K562 (cell line): ENCODE results near the gene CAGE1. TPM values are rescaled to one million over a fixed set of nuclear protein-coding genes. Genes with fewer than 3 reads are reported as not detected.

Source experiments
- ATAC-seq: fragments of 200-7000 bp; cut with Tn5 transposase; 3 replicates; pipeline ENCODE4 v1.9.1; 2020; ENCODE audit warnings: moderate library complexity
- BruUV-seq: library from RNA; stranded (reverse); fragments of 400-500 nt; replicated peaks from 2 replicates; lab custom pipeline; 2021; lab: Mats Ljungman, UMichigan
- CTCF ChIA-PET: fragments of 300-600 bp; formaldehyde crosslinking; extraction: SDS; loops from one replicate; lab custom pipeline; 2021; ENCODE audit warnings: low intra/inter-chr PET ratio; lab: Yijun Ruan, JAX
- POLR2A ChIA-PET: fragments of 300-600, 350-650 bp; sonication (Branson Sonifier 250); formaldehyde crosslinking; extraction: SDS; loops from one replicate; lab custom pipeline; 2021; ENCODE audit warnings: antibody characterized with exemption, inconsistent platforms; lab: Yijun Ruan, JAX
- DNase-seq, 4 experiments: peaks; one replicate each; pipeline versions ENCODE4 v3.0.0 to v3.0.0-alpha.2; 2011 to 2018; ENCODE audit warnings: low spot score in 3 of 4, mixed read lengths in 3 of 4; ENCODE audit errors: extremely low read depth in 1 of 4
- FAIRE-seq: peaks from 2 replicates; lab custom pipeline; 2011; peaks lifted over from hg19 to GRCh38; lab: Jason Lieb, UNC
- H2AFZ ChIP-seq: 2 replicates; pipeline ENCODE4 v1.6.0; 2011; ENCODE audit warnings: low read depth, low read length, control low read depth, inconsistent platforms
- H3K27ac ChIP-seq: fragments of 200-600 bp; 3 replicates; pipeline ENCODE4 v1.8.0; 2011; ENCODE audit warnings: low read depth, mild to moderate bottlenecking, control low read depth, inconsistent platforms, low read length, moderate library complexity, mixed read lengths; ENCODE audit errors: extremely low read depth
- H3K27me3 ChIP-seq, 2 experiments: fragments of 300-600 bp in 1 of 2; 2 replicates in 1 of 2; 3 replicates in 1 of 2; pipeline versions ENCODE4 v1.6.0 to v1.8.0; 2011; ENCODE audit warnings: inconsistent platforms in 2 of 2, low read length in 2 of 2, mild to moderate bottlenecking in 1 of 2, mixed read lengths in 1 of 2, moderate library complexity in 1 of 2; ENCODE audit not compliant: control insufficient read depth in 2 of 2, insufficient read depth in 2 of 2
- H3K36me3 ChIP-seq: fragments of 300-600 bp; 3 replicates; pipeline ENCODE4 v1.8.0; 2011; ENCODE audit warnings: mild to moderate bottlenecking, low read length, inconsistent platforms; ENCODE audit not compliant: control insufficient read depth, insufficient read depth
- H3K4me1 ChIP-seq, 2 experiments: fragments of 200-600 bp in 1 of 2; replicated peaks in 1 of 2; 2 replicates in 1 of 2; 3 replicates in 1 of 2; pipeline versions ENCODE4 v1.5.1 to v1.8.0; 2011; ENCODE audit warnings: inconsistent platforms in 2 of 2, low read length in 2 of 2, mild to moderate bottlenecking in 1 of 2, mixed read lengths in 1 of 2, moderate library complexity in 1 of 2; ENCODE audit not compliant: control insufficient read depth in 2 of 2, insufficient read depth in 2 of 2
- H3K4me2 ChIP-seq: 2 replicates; pipeline ENCODE4 v1.6.1; 2011; ENCODE audit warnings: low read length, control low read depth, inconsistent platforms, mixed read lengths; ENCODE audit not compliant: insufficient read depth
- H3K4me3 ChIP-seq: fragments of 200-600 bp; sonication (generic), shearing (Covaris generic); 2 replicates; pipeline ENCODE4 v1.5.1; 2016; ENCODE audit warnings: control low read depth, inconsistent platforms
- H3K79me2 ChIP-seq: fragments of 200-600 bp; 3 replicates; pipeline ENCODE4 v1.8.0; 2011; ENCODE audit warnings: low read length, inconsistent platforms; ENCODE audit not compliant: control insufficient read depth, insufficient read depth
- H3K9ac ChIP-seq, 2 experiments: 2 replicates each; pipeline versions ENCODE4 v1.6.0 to v1.6.1; 2011; ENCODE audit warnings: low read depth in 2 of 2, low read length in 2 of 2, control low read depth in 1 of 2, inconsistent platforms in 1 of 2, mild to moderate bottlenecking in 1 of 2, mixed read lengths in 1 of 2; ENCODE audit not compliant: insufficient read depth in 1 of 2
- H3K9me1 ChIP-seq: one replicate; pipeline ENCODE4 v1.6.0; 2011; ENCODE audit warnings: inconsistent platforms, mild to moderate bottlenecking, low read length, moderate library complexity; ENCODE audit not compliant: control insufficient read depth, insufficient read depth
- H3K9me3 ChIP-seq: replicated peaks from 2 replicates; pipeline ENCODE4 v1.5.1; 2011; ENCODE audit warnings: low read depth, low read length, inconsistent platforms; ENCODE audit not compliant: control insufficient read depth, insufficient read depth
- H4K20me1 ChIP-seq: replicated peaks from 2 replicates; pipeline ENCODE4 v1.6.1; 2011; ENCODE audit warnings: low read length, inconsistent platforms, mixed read lengths; ENCODE audit not compliant: control insufficient read depth, insufficient read depth
- GATA2 ChIP-seq: sonication (generic); formaldehyde crosslinking; IDR thresholded peaks from 2 replicates; pipeline ENCODE4 v1.4.0; 2020; ENCODE audit warnings: mild to moderate bottlenecking, missing genetic modification reagents
- HIVEP1 ChIP-seq: fragments of 250-450 bp; sonication (Bioruptor Pico); IDR thresholded peaks from 2 replicates; pipeline ENCODE4 v1.4.0; 2020; ENCODE audit warnings: mild to moderate bottlenecking
- HNRNPH1 ChIP-seq: fragments of 200-400 bp; formaldehyde crosslinking; optimal IDR thresholded peaks from 2 replicates; pipeline ENCODE3; 2017; ENCODE audit warnings: low read depth, mild to moderate bottlenecking, low read length, moderate library complexity
- MAFG ChIP-seq: fragments of 450-650 bp; conservative IDR thresholded peaks from 2 replicates; pipeline ENCODE4 v1.6.1; 2016; ENCODE audit warnings: missing genetic modification characterization, missing compliant biosample characterization
- MCM2 ChIP-seq: fragments of 450-650 bp; IDR thresholded peaks from 2 replicates; pipeline ENCODE4 v1.6.1; 2017; ENCODE audit warnings: low read depth, mild to moderate bottlenecking
- MCM3 ChIP-seq: fragments of 450-650 bp; IDR thresholded peaks from 2 replicates; pipeline ENCODE4 v1.6.1; 2016
- NEUROD1 ChIP-seq: fragments of 150-350 bp; IDR thresholded peaks from 2 replicates; pipeline ENCODE4 v1.6.1; 2014; ENCODE audit warnings: borderline replicate concordance, low read length, low read depth; ENCODE audit not compliant: partially characterized antibody
- PBX2 ChIP-seq, 2 experiments: IDR thresholded peaks in 1 of 2; conservative IDR thresholded peaks in 1 of 2; 2 replicates each; pipeline ENCODE4 v1.6.1; 2016; ENCODE audit warnings: low read depth in 2 of 2, mild to moderate bottlenecking in 1 of 2, missing compliant biosample characterization in 1 of 2, missing genetic modification characterization in 1 of 2, moderate library complexity in 1 of 2
- RB1 ChIP-seq: fragments of 450-650 bp; IDR thresholded peaks from 2 replicates; pipeline ENCODE4 v1.6.1; 2017; ENCODE audit warnings: low read depth, mild to moderate bottlenecking
- RBM14 ChIP-seq: fragments of 200-400 bp; formaldehyde crosslinking; IDR thresholded peaks from 2 replicates; pipeline ENCODE4 v1.6.1; 2018; ENCODE audit warnings: low read depth, mild to moderate bottlenecking, low read length, moderate library complexity, borderline replicate concordance; ENCODE audit not compliant: insufficient read depth
- TAF1 ChIP-seq: IDR thresholded peaks from 2 replicates; pipeline ENCODE4 v1.6.1; 2011; ENCODE audit warnings: mild to moderate bottlenecking, low read length, moderate library complexity; ENCODE audit not compliant: insufficient read depth, control insufficient read depth, severe bottlenecking; ENCODE audit errors: extremely low read depth
- TCF7 ChIP-seq: sonication (generic); IDR thresholded peaks from 2 replicates; pipeline ENCODE4 v1.6.1; 2016; ENCODE audit warnings: antibody characterized with exemption, borderline replicate concordance
- ZNF239 ChIP-seq: fragments of 250-450 bp; sonication (Bioruptor Pico); IDR thresholded peaks from 2 replicates; pipeline ENCODE4 v1.4.0; 2020; ENCODE audit warnings: mild to moderate bottlenecking
- ZNF24 ChIP-seq: fragments of 450-650 bp; IDR thresholded peaks from 2 replicates; pipeline ENCODE4 v1.6.1; 2016
- ZNF766 ChIP-seq: fragments of 200-800 bp; sonication (Bioruptor generic); conservative IDR thresholded peaks from 2 replicates; pipeline ENCODE4 v1.6.1; 2016; ENCODE audit warnings: missing genetic modification characterization, missing compliant biosample characterization
- WGBS: fragments of 100-300 bp; shearing (Covaris generic); methylation state at CpG from one replicate; pipeline ENCODE4 v1.1.6; 2016; ENCODE audit warnings: low coverage, mixed read lengths; ENCODE audit not compliant: insufficient coverage; ENCODE audit errors: missing lambda C conversion rate; 5-methylcytosine and 5-hydroxymethylcytosine counted together
- in situ Hi-C: fragments of 300-500 bp; cut with MboI; formaldehyde crosslinking; loops from 4 replicates; pipeline ENCODE4 v1.15.0; 2018; ENCODE audit warnings: inconsistent platforms, mixed read lengths
- intact Hi-C: fragments of 100-400 bp; cut with micrococcal nuclease; formaldehyde crosslinking; loops from 2 replicates; pipeline ENCODE4 v1.14.2; 2022
- polyA plus RNA-seq, 8 experiments: library from polyadenylated mRNA; depleted of rRNA in 4 of 8; stranded (reverse) in 5 of 8; unstranded in 3 of 8; fragments of >200 nt; fragmentation: Nextera tagmentation in 2 of 8; fragmentation: Illumina TruSeq in 1 of 8; extraction: Ambion mirVana in 2 of 8; extraction: Trizol in 1 of 8; gene quantifications; 2 replicates each; pipeline versions ENCODE4 v1.2.1 to v1.2.3, GENCODE V29; 2011 to 2014; ENCODE audit warnings: inconsistent platforms in 1 of 8, missing spikeins in 1 of 8
- total RNA-seq, 7 experiments: library from RNA; depleted of rRNA in 6 of 7; stranded (reverse); fragments of >200 nt in 6 of 7; fragmentation: Illumina TruSeq in 2 of 7; extraction: Trizol in 2 of 7; gene quantifications; 2 replicates each; pipeline versions ENCODE4 v1.2.1 to v1.2.3, GENCODE V29; 2011 to 2021; ENCODE audit warnings: low replicate concordance in 1 of 7
- TF ChIP-seq, protein P1 (sequence below): fragments of 450-650 bp; IDR thresholded peaks from 2 replicates; pipeline ENCODE4 v1.6.1; 2016; ENCODE audit warnings: missing biosample characterization, missing genetic modification characterization

The CAGE1 gene
- total and polyA plus RNA-seq, 9 of the 15 experiments (the other 6 are each of a cell fraction or from before 2014, with no cell fraction given): 0.13 to 0.33 (median 0.18) TPM; not detected in 4

- ChIA-PET POLR2A (interaction anchor here (1.0 to 1.7 kb wide), 2 partner anchors 13 to 24 kb away, joined by 4 to 5 read pairs; no protein-coding TSS in a partner anchor), CTCF (no interaction called here)
- Histone ChIP-seq H3K79me2 (no peaks in the 10 kb centered on the region), H3K4me1 (no peaks in the 10 kb centered on the region), H3K9me1 (no peaks in the 10 kb centered on the region), H3K4me3 (no peak overlapping the region), H3K27me3 (peaks cover 11 to 12% of the 10 kb centered on the region in 2 experiments; a peak in 4 of 5 replicates), H3K36me3 (no peaks in the 10 kb centered on the region), H3K9ac (no peak overlapping the region), H3K27ac (no peak overlapping the region), H2AFZ (no peak overlapping the region), H3K9me3 (no peaks in the 10 kb centered on the region), H4K20me1 (no peaks in the 10 kb centered on the region), H3K4me2 (no peak overlapping the region)
- no peak for DNase-seq
- intact Hi-C loops (no loop called here), in situ Hi-C loops (no loop called here)
- ATAC-seq: no peak
- TF ChIP-seq NEUROD1 (no peak), RB1 (no peak), PBX2 (CRISPR knock-in tag; IDR thresholded peaks at IDR 0.05; ENCODE audit: low read depth) (no peak), PBX2 (tag; conservative IDR thresholded peaks at IDR 0.05; ENCODE audit: low read depth) (no peak), MAFG (tag) (no peak), HIVEP1 (CRISPR knock-in tag) (no peak), RBM14 (no peak), ZNF24 (no peak), TCF7 (no peak), ZNF766 (CRISPR knock-in tag) (no peak), TAF1 (no peak), HNRNPH1 (no peak), GATA2 (CRISPR knock-in tag) (no peak), MCM3 (no peak), MCM2 (no peak), ZNF239 (CRISPR knock-in tag) (no peak)
- TF ChIP-seq, protein P1, sequence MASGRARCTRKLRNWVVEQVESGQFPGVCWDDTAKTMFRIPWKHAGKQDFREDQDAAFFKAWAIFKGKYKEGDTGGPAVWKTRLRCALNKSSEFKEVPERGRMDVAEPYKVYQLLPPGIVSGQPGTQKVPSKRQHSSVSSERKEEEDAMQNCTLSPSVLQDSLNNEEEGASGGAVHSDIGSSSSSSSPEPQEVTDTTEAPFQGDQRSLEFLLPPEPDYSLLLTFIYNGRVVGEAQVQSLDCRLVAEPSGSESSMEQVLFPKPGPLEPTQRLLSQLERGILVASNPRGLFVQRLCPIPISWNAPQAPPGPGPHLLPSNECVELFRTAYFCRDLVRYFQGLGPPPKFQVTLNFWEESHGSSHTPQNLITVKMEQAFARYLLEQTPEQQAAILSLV (tag): no peak
- BruUV-seq: no TSS peak
- FAIRE-seq: no peak
- 0% methylated on average over 1 of the region's 1 CpG for WGBS
Observed at GRCh38 chr6:7377961-7378360, 11.6 kb downstream of the CAGE1 start.
